Breast epithelium (tissue), 4 donors: Measurements from ENCODE around the gene RELL2. TPM values are rescaled to one million over a fixed set of nuclear protein-coding genes. Genes with fewer than 3 reads are reported as not detected.

Experiments
- DNase-seq, 2 donors: peaks; one replicate each; pipeline ENCODE4 v3.0.0-alpha.2; 2019; ENCODE audit warnings: low spot score in 2 of 2
- H3K27ac ChIP-seq, 2 donors: fragments of 200-600 bp; sonication (generic) in 1 of 2; one replicate each; pipeline ENCODE4 v1.5.1; 2016 to 2019; ENCODE audit warnings: mild to moderate bottlenecking in 1 of 2
- H3K27me3 ChIP-seq, 2 donors: fragments of 200-600 bp; sonication (generic) in 1 of 2; one replicate each; pipeline versions ENCODE4 v1.5.1 to v1.6.0; 2017 to 2019; ENCODE audit warnings: control low read depth in 1 of 2, mild to moderate bottlenecking in 1 of 2
- H3K36me3 ChIP-seq: fragments of 200-600 bp; one replicate; pipeline ENCODE4 v1.5.1; 2019
- H3K4me1 ChIP-seq, 2 donors: fragments of 200-600 bp; sonication (generic); one replicate each; pipeline ENCODE4 v1.5.1; 2016 to 2019; ENCODE audit warnings: control low read depth in 1 of 2
- H3K4me3 ChIP-seq, 3 donors: fragments of 200-600 bp; sonication (generic); 1 replicate in 2 of 3; 2 replicates in 1 of 3; pipeline ENCODE4 v1.5.1; 2016 to 2019; ENCODE audit warnings: mild to moderate bottlenecking in 3 of 3, moderate library complexity in 2 of 3
- H3K9me3 ChIP-seq, 2 donors: fragments of 200-600 bp; sonication (generic) in 1 of 2; one replicate each; pipeline ENCODE4 v1.5.1; 2016 to 2019; ENCODE audit warnings: control low read depth in 1 of 2
- CTCF ChIP-seq, 3 donors: fragments of 450-650 bp; IDR thresholded peaks; one replicate each; pipeline ENCODE4 v1.5.1; 2016 to 2017; ENCODE audit warnings: antibody characterized with exemption in 3 of 3, mild to moderate bottlenecking in 3 of 3, moderate library complexity in 3 of 3
- POLR2A ChIP-seq: fragments of 450-650 bp; IDR thresholded peaks from one replicate; pipeline ENCODE4 v1.6.1; 2016; ENCODE audit warnings: antibody characterized with exemption, mild to moderate bottlenecking, moderate library complexity
- POLR2AphosphoS5 ChIP-seq, 3 donors: sonication (generic); formaldehyde crosslinking; IDR thresholded peaks; one replicate each; pipeline ENCODE4 v1.6.1; 2017; ENCODE audit warnings: antibody characterized with exemption in 3 of 3
- intact Hi-C: fragments of 100-400 bp; cut with DNase I; formaldehyde crosslinking; loops from one replicate; pipeline ENCODE4 v1.15.1; 2023; ENCODE audit warnings: low total_unique reads
- total RNA-seq, 3 donors: library from RNA; depleted of rRNA; stranded (reverse); fragments of >200 nt; gene quantifications; one replicate each; pipeline ENCODE4 v1.1.0, GENCODE V29; 2016

RELL2 gene
- total RNA-seq, 3 donors from 2014 or later: 1.3 to 4.3 (median 4.0) TPM

- H3K27ac ChIP-seq: peak overlapping the region in 1 of 2 donors; percentile 10
- no peaks in the 10 kb centered on the region for H3K36me3 ChIP-seq
- H3K4me3 ChIP-seq: no peak overlapping the region
- TF ChIP-seq POLR2AphosphoS5 (IDR thresholded peaks at IDR 0.05) (no peak), CTCF (IDR thresholded peaks at IDR 0.05) (no peak), POLR2A (no peak)
- no peaks in the 10 kb centered on the region for H3K27me3 ChIP-seq
- no peak for DNase-seq
- intact Hi-C loops: no loop called here
- no peaks in the 10 kb centered on the region for H3K4me1 ChIP-seq
- no peaks in the 10 kb centered on the region for H3K9me3 ChIP-seq
These were observed 38.1 kb upstream of the RELL2 start for GRCh38 chr5:141598391-141599345.

GRCh38 chr5:141602606-141603005, 34.2 kb upstream of the RELL2 start:
- intact Hi-C loops: loop anchor here (1.0 kb wide), 1 partner anchor 27 kb away; no protein-coding TSS in a partner anchor
- Histone ChIP-seq H3K9me3 (no peaks in the 10 kb centered on the region), H3K27me3 (no peaks in the 10 kb centered on the region), H3K36me3 (no peaks in the 10 kb centered on the region), H3K4me1 (no peaks in the 10 kb centered on the region), H3K27ac (no peak overlapping the region), H3K4me3 (no peak overlapping the region)
- TF ChIP-seq POLR2AphosphoS5 (IDR thresholded peaks at IDR 0.05) (no peak), POLR2A (no peak), CTCF (IDR thresholded peaks at IDR 0.05) (no peak)
- no peak for DNase-seq

GRCh38 chr5:141603923-141604717, 32.7 kb upstream of the RELL2 start:
- no peak overlapping the region for H3K4me3 ChIP-seq
- no peaks in the 10 kb centered on the region for H3K9me3 ChIP-seq
- peak in 1 of 2 donors; percentile 61 for DNase-seq
- no peaks in the 10 kb centered on the region for H3K36me3 ChIP-seq
- peak overlapping the region; percentile 44 to 70 for H3K27ac ChIP-seq
- TF ChIP-seq POLR2A (no peak), POLR2AphosphoS5 (IDR thresholded peaks at IDR 0.05) (peak in 1 of 3 donors; percentile 49), CTCF (IDR thresholded peaks at IDR 0.05) (no peak)
- H3K27me3 ChIP-seq: no peaks in the 10 kb centered on the region
- H3K4me1 ChIP-seq: no peaks in the 10 kb centered on the region
- intact Hi-C loops: no loop called here

GRCh38 chr5:141605523-141606277, 31.1 kb upstream of the RELL2 start:
- peak in 1 of 2 donors; percentile 26 for DNase-seq

More at GRCh38 chr5:141605523-141606277, 31.1 kb upstream of the RELL2 start:
- Histone ChIP-seq H3K36me3 (no peaks in the 10 kb centered on the region), H3K27ac (peak overlapping the region; percentile 10 to 64), H3K4me3 (no peak overlapping the region), H3K9me3 (no peaks in the 10 kb centered on the region), H3K4me1 (no peaks in the 10 kb centered on the region), H3K27me3 (no peaks in the 10 kb centered on the region)
- TF ChIP-seq POLR2A (no peak), POLR2AphosphoS5 (IDR thresholded peaks at IDR 0.05) (no peak), CTCF (IDR thresholded peaks at IDR 0.05) (no peak)
- intact Hi-C loops: no loop called here
